LNCAP (cell line): ENCODE data around the gene PRDM1.

Source experiments
- TF ChIP-seq, protein P1 (sequence below): fragments of 450-650 bp; IDR thresholded peaks from 2 replicates; pipeline ENCODE4 v1.5.1; 2017; ENCODE audit warnings: mild to moderate bottlenecking

The PRDM1 gene

DNA sequence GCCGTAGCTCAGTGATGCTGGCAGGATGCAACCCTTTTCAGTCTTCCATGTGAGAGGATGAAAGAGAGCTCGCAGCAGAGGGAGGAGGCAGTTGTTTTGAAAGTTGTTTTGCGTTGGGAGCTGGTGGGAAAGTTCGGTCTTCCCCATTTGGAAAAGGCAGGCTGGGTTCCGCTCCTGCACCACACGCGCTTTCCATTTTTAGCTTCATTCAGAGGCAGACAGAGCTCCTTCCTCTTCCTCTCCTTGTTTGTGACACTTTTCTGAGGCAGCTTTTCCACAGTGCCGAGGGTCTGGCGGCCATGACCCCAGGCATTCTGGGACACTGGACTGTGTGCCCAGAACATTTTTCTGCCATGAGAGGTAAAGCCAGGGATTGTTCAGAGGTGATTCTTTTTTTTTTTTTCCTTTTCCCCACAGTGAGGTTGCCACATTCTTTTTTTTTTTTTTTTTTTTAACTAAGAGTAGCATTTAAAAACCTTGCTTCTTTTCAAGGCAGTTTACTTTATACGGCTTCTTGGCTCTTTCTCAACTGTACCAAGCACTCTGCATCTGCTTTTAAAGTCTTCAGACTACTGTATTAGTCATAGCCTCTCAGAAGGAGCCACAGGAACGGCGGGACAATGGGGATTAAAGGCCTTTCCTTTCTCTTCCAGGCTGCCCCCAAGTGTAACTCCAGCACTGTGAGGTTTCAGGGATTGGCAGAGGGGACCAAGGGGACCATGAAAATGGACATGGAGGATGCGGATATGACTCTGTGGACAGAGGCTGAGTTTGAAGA lies 1.6 kb downstream of the PRDM1 start:
- TF ChIP-seq, protein P1, sequence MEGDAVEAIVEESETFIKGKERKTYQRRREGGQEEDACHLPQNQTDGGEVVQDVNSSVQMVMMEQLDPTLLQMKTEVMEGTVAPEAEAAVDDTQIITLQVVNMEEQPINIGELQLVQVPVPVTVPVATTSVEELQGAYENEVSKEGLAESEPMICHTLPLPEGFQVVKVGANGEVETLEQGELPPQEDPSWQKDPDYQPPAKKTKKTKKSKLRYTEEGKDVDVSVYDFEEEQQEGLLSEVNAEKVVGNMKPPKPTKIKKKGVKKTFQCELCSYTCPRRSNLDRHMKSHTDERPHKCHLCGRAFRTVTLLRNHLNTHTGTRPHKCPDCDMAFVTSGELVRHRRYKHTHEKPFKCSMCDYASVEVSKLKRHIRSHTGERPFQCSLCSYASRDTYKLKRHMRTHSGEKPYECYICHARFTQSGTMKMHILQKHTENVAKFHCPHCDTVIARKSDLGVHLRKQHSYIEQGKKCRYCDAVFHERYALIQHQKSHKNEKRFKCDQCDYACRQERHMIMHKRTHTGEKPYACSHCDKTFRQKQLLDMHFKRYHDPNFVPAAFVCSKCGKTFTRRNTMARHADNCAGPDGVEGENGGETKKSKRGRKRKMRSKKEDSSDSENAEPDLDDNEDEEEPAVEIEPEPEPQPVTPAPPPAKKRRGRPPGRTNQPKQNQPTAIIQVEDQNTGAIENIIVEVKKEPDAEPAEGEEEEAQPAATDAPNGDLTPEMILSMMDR, result no peak

DNA sequence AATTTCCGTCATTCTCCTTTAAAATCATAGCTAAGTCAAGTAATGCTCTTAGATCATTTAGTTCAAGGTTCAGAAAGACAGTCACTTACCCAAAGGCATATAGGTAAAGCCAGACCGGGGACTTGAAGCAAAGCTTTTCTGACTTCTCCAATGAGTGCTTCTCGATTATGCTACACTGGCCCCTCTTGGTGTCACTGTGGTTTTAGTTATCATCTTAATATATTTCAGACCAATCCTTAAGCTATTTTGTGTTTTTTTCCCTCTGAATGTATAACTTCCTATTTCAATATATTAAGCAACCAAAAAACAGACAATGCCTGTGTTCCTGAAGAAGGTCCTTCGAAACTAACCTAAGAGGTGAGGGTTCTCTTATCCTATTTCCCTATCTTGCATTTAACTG lies 3.9 kb downstream of the PRDM1 start:
- TF ChIP-seq, protein P1, result no peak

DNA sequence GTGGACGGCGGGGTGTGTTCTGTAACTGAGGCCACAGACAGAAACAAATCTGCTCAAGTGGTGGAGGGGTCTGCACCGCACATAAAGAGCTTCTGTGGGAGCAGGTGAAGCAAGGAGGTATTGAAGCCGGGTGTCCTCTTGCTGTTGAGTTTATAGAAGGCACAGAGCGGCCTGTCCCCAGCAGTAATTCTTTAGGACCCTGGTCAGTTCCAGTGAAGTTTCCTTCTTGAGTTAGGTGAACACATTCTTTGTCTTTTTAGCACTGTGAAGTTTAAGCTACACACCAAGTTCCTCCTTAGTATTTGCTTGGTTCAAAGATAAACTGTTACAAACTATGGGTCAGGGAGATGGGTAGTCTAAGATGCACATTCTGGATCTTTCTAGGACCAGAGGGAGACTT lies 6.1 kb downstream of the PRDM1 start:
- TF ChIP-seq, protein P1, result no peak

DNA sequence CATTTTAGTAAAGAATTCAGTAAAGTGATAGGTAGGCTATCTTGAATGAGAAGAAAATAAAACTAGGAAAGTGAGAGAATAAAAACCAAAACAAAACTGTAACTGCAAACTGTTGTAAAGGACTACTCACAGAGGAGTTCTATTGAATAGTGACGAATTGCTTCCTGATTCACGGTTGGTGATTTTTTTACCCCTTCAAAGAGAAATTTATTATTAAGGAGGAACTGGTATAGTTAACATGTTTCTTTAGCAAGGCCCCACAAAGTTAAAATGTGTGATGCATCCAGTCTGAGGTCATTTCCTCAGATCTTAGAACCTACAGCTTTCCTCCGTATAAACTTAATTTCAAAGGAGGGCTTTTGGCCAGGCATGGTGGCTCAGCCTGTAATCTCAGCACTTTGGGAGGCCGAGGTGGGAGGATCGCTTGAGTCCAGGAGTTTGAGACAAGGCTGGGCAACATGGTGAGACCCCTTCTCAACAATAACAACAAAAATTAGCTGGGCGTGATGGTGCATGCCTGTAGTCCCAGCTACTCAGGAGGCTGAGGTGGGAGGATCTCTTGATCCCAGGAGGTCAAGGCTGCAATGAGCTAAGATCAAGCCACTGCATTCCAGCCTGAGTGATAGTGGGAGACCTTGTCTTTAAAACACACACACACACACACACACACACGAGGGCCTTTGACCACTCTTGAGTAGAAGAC lies 8.3 kb downstream of the PRDM1 start:
- TF ChIP-seq, protein P1, result no peak

DNA sequence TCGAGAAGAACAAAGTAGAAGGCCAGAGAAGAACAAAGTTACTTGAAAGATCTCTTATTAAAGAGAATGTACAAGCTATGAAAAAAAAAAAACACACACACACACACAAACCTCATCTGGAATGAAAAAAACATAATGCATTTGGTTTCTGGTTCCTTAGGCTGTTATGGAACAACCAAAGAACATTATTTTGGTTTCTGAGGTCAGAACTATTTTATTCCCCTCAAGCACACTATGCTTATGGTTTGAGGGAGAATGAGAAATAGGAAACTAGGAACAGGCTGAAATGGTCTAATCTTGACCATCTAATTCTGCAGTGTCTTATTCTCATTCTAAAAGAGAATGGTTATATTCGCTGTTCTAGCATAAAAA lies 8.8 kb downstream of the PRDM1 start:
- TF ChIP-seq, protein P1, result no peak

DNA sequence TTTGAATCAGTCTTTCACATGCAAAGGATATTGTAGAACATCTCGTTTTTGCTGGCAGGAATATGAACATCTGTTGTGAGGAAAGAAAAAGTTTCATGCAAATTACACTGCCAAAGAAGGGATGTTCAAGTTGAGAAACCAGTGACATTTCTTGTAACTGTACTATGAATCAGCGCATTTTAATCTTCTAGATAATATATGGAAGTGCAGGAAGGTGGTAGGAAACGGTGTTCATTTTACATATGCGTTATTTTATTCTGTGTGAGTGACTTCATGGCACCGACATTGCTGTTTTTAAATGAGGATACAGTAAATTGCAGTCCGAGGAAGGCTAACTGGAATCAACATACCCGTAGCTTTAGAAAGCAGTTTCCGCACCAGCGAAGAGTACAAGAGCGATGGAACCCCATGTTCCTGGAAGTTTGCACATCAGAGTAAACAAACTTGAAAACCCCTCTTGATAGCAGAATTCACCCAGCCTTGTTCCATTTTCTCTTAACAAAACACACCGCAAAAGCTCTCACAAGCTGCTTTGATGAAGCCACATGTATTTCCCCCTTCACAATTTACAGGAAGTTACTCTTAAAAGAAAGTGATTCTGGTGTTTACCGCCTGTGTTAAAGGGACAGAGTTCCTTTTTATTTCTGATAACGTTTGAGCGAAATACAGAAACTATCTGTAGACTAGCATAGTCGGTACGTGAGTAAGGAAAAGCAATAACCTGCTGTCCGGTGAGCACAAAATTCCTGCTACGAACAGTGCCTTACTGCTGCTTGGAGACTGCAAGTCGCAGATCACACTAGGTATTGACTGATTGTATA lies 11.5 kb downstream of the PRDM1 start:
- TF ChIP-seq, protein P1, result no peak

GRCh38 chr6:106098383-106099234 lies 12.5 kb downstream of the PRDM1 start:
- TF ChIP-seq, protein P1, result no peak
